HG03064 (cell line): ENCODE results near the gene PPM1L.
"Not testable (repeated sequence)": the region's sequence is repeated elsewhere in the genome, so short reads cannot be mapped to it uniquely, and the experiment has no call there.

Source experiments
- ATAC-seq: cut with Tn5 transposase; IDR thresholded peaks from one replicate; pipeline ENCODE4 v1.9.1; 2021; ENCODE audit warnings: low read depth; ENCODE audit not compliant: unreplicated experiment

The PPM1L gene

GRCh38 chr3:160973067-160973809 is 217.2 kb downstream of the PPM1L start:
- no peak for ATAC-seq

- no peak for ATAC-seq
Measured at GRCh38 chr3:160977773-160978172, 221.7 kb downstream of the PPM1L start.

GRCh38 chr3:160980740-160981139 is 224.7 kb downstream of the PPM1L start:
- ATAC-seq = peak; percentile 53

- ATAC-seq = peak; percentile 97
Measured at GRCh38 chr3:160981217-160981938, 225.3 kb downstream of the PPM1L start.

GRCh38 chr3:160982491-160982890 is 226.5 kb downstream of the PPM1L start:
- no peak for ATAC-seq

- ATAC-seq = not testable (repeated sequence)
Measured at GRCh38 chr3:160983900-160984299, 227.9 kb downstream of the PPM1L start.

GRCh38 chr3:160986069-160986468 is 230.0 kb downstream of the PPM1L start:
- ATAC-seq = no peak

- no peak for ATAC-seq
Measured at GRCh38 chr3:160987982-160988964, 232.2 kb downstream of the PPM1L start.

GRCh38 chr3:160990446-160990845 is 234.4 kb downstream of the PPM1L start:
- no peak for ATAC-seq

GRCh38 chr3:160992712-160993111 is 236.7 kb downstream of the PPM1L start:
- no peak for ATAC-seq

GRCh38 chr3:160996811-160997210 is 240.8 kb downstream of the PPM1L start:
- ATAC-seq = no peak

- ATAC-seq = no peak
Measured at GRCh38 chr3:160998581-160998980, 242.6 kb downstream of the PPM1L start.

- ATAC-seq = no peak
Measured at GRCh38 chr3:160999274-160999673, 243.2 kb downstream of the PPM1L start.

GRCh38 chr3:161008086-161008485 is 252.1 kb downstream of the PPM1L start:
- ATAC-seq = no peak

- not testable (repeated sequence) for ATAC-seq
Measured at GRCh38 chr3:161010151-161010550, 254.1 kb downstream of the PPM1L start.

- no peak for ATAC-seq
Measured at GRCh38 chr3:161014843-161015749, 259.1 kb downstream of the PPM1L start.

- ATAC-seq = no peak
Measured at GRCh38 chr3:161016417-161017313, 260.6 kb downstream of the PPM1L start.

GRCh38 chr3:161017971-161018370 is 261.9 kb downstream of the PPM1L start:
- no peak for ATAC-seq

GRCh38 chr3:161020256-161020655 is 264.2 kb downstream of the PPM1L start:
- ATAC-seq = no peak
